Activated CD8-positive, alpha-beta memory T cell treated with anti-CD3 and anti-CD28 coated beads for 48 hours (primary cell): ENCODE results near the gene PPP2R5E.
"Not testable (repeated sequence)": the region's sequence is repeated elsewhere in the genome, so short reads cannot be mapped to it uniquely, and the experiment has no call there.

ENCODE experiments used
- DNase-seq, 3 experiments: peaks; one replicate each; pipeline ENCODE4 v3.0.0-alpha.2; 2020; ENCODE audit warnings: low read depth in 2 of 3, low spot score in 2 of 3

The PPP2R5E gene

DNA sequence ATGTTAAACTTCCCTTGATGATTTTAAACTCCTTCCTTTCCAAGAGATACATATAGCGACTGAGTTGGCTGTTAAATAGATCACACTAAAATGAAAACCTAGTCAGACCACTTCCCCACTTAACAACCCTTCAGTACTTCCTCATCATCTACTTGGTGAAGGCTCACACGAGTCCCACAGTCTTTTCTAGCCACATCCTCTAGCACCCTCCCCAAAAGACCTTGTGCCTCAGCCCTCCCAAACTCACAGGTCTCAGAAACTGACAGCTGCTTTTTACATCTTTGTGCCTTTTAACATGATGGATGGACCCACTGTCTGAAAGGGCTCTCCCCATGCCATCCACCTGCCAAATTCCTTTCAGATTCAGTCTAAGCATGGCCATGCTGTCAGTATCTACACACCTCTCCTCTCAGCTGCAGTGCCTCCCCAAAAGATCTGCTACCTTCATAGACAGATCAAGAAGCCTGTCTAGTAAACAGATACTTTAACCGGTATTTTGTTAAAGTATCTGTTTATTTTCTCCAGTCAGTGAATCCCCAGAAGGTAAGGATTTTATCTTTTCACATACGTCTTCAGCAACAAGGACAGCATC lies 159.3 kb downstream of the PPP2R5E start:
- DNase-seq: peak in 1 of 3 experiments; percentile 2

DNA sequence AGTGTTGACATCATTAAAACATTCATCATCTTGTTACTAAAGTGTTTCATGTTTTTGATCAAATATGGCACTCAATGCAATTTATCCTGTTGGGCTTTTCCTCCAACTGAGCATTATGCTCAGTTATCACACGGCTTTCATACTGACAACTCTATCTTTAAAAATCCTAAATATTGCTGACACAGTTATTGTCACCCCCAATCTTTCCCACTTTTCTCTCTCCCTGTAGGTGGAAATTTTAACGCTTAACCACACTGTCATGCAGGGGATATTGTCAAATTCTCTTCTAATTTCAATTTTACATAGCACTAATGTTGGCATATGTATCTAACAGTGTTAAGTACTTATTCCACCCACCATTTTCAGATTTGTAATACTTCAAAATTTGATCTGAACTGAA lies 164.7 kb downstream of the PPP2R5E start:
- no peak for DNase-seq

DNA sequence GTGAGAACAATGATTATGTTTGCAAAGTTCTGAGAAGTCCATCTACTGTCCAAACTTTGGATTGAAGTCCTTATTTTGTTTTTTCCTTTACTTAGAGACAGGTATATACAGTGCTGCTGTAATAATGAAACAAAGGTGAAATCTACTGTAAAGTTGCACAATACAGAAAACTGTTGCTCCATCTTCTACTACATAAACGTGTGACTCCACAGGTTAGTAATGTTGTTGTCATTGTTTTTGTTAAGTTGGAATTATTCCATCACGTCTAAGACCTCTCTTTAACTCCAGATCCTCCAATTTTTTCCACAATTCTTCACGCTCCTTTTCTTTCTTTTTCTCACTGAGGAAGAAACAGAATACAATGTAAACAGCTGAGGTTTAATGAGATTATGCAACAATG lies 167.4 kb downstream of the PPP2R5E start:
- DNase-seq: no peak

DNA sequence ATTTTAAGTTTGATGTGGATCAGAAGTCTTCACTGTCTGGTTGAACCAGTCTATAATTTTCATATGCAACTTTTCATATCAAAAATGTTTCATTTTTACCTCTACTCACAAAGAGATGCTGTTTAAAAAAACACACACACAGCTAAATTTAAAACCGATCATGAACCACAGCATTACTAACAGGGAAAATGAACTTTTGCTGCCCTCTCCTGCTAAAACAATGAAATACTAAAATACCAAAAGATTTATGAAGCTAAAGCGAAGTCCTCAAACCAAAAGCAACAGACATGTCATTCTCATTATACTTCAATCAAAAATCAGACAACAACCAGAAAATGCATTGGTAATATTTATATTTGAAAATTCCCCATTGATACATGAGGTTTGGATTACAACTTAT lies 171.6 kb downstream of the PPP2R5E start:
- DNase-seq: not testable (repeated sequence)

DNA sequence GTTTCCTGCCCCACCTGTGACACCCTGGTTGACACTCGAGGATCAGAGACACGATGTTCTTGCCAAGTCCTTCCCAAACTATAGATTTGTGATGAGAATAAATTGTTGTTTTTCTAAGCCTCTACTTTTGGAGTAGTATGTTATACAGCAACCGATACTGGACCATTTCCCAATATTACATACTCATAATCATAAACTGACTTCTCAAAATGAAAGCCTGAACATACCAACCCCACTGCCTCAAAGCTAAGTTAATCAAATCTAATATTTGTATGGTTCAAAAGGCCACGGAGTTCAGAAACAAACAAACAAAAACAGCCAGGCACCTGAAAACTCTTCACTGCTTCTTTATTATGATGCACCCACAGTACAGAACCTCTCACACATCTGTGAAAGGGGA lies 172.1 kb downstream of the PPP2R5E start:
- no peak for DNase-seq

DNA sequence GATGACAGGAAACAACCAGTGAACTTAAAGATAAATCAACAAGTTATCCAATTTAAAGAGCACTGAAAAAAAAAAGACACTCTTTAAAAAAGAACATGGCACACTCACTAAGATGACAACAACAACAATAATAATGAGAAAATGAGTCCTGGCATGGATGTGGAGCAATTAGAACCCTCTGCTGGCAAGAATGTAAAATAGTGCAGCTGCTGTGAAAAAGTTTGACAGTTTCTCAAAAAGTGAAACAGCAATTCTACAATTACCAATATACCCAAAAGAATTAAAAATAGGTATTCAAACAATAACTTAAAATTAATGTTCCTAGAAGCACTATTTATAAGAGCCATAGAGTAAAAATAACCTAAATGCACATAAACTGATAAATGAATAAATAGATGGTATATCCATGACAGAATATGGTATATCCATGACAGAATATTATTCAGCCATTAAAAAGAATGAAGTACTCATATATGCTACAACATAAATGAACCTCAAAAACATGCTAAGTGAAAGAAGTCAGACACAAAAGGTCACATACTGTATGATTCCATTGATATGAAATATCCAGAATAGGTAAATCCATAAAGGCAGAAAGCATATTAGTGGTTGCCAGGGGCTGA lies 175.3 kb downstream of the PPP2R5E start:
- DNase-seq: no peak

DNA sequence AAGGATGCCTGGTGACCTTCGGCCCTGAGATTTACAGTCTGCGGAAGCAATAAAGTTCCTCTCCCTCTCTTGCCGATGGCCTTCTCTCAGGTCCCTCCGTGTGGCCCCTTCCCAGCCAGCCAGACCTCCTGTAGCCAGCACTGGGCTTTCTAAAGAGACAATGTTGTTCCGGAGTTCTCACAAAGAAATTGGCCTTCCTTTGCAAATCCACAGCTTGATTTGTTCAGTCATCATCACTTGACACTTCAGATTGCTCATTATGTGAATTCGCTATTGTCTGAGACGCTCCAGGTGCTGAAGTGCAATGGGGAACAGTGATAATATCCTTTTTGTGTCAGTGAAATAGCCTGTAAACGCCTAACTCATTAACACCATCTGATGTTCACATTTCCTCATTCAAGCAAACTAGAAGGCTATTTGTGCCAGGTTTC lies 180.8 kb downstream of the PPP2R5E start:
- no peak for DNase-seq

DNA sequence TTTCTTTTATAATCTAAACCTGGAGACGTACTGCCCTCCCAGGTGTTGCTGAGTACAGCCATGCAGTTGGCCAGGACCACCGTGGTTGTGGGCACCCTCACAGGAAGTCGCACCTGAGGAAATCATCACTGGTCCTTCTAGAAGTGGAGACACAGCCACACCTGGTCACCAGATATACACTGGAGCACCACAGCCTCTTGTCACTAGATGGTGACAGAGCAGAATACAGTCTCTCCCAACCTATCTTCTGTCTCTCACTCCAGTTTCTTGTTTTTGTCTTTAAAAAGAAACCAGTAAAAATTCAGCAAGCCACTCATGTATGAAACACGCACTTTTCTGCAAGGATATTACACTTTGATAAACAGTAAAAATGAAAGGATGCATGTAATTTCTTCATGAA lies 181.4 kb downstream of the PPP2R5E start:
- DNase-seq: no peak

DNA sequence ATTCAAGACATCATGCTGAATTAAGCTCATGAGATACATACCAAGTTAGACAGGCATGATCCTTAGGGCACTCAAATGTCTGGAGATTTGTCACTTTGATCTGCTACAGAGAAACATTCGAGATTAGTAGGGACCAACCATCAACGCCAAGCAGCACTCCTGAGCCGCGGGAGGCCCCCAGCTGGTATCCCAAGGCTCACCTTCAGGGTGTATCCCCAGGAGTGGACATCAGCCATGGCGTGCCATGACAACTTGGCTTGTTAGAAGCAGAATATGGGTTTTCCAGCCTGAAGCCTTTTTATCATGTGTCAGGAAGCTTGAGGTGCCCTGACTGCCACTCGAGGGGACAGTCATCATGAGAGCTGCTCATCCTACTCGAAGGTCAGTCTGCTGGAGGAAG lies 185.3 kb downstream of the PPP2R5E start:
- no peak for DNase-seq

DNA sequence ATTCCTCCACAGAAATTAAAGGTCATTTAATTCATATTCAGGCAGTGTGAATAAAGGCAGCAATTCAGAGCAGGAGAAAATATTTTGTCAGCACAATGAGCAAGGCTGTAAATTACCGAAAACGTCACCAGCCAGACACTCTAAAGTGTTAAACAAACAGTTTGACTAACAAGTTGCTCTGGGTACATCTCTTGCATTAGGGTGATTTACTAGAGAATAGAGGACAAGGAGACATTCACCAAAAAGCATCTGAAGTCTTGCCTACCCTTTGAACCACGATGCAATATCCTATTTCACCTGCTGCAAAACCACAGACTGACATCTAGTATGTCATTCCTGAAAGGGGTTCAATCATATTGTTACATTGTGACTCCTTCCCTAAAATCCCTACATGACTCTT lies 197.4 kb downstream of the PPP2R5E start:
- no peak for DNase-seq

DNA sequence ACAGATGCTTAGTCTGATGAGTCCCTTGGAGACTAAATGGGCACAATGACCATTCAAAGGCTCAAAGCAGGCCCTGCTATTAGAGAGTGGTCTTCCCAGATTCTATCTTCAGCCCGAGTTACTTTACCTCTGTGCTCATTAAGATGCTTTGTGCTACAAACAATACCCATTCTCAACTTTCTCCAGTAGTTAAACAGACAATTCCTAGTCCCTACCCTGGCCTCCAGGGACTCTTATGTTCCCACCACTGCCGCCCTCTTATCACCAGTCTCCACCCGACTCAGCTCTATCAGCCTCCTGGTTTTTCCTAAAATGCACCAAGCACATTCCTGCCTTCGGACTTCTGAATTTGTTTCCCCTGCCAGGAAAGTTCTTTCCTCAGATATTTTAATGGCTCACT lies 198.8 kb downstream of the PPP2R5E start:
- no peak for DNase-seq

DNA sequence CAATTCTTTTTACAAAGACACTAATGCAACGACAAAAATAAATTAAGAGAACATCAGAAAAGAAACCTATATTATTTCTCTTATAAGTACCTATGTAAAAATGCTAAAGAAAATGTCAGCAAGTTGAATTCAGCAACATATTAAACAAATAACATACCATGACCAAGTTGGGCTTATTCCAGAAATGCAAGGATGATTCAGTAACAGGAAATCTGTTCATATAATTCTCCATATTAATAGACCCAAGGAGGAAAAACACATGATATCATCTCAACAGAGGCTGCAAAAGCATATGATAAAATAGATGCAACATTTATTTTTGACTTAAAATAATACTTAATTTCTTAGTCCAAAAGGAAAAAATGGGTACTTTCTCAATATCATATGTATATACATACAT lies 199.3 kb downstream of the PPP2R5E start:
- DNase-seq: no peak

DNA sequence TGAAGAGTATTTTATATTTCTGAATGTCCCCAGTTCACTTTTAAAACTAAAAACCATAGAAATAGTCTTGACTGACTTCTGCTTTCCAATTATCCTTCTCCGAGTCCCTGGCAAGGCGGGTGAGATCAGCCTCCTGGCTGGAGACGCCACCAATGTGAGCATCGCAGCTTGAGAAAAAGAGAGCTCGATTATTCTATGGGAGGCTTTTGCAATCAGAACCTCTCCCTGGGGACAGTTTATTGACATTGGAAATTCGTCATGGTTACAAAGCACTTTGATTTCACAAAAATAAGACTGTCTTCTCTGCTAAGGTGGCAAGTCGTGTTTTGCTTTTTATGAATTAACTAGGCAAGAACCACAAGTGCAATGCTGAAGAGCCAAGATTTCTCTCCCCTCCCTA lies 200.8 kb downstream of the PPP2R5E start:
- DNase-seq: no peak

DNA sequence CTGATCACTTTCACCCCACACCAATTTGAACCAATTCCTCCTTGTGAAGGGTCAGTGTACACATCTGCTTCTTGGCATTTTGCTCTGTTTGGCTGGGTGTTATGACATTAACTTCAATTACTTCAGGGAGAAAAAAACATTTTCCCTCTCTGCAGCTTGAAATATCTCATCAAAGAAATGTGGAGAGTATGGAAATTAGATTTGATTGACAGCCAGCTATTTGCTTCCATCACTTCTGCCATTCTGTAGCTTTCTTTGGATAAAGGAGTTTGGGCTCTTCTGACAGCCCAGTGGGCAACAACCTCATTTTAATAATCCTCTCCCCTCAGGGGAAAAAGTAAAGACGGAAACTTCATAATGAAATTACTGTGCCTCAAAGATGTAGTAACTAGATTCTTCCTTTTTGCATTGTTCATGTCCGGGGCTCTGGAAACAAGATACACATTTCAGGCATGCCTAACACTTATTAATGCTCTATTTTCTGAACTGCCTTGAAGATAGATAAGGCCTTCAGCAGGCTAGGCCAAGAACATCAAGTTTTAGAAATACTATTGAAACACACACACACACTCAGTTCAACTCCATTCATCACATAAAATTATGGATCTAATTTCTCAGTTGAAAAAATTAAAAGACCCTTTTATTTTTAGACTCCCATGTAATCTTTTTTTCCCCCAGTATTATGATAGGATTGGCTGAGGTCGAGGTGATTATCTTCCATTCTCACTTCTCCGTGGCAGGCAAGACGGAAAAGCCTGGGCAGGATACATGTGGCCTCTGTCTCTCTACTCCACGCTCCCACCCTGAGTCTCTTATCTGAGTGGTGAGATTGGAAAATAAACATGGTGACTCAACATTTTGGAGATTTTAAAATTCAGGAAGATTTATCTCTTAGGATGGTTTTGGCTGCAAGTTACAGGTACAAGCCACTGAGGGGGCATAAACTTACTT lies 214.1 kb downstream of the PPP2R5E start:
- no peak for DNase-seq

DNA sequence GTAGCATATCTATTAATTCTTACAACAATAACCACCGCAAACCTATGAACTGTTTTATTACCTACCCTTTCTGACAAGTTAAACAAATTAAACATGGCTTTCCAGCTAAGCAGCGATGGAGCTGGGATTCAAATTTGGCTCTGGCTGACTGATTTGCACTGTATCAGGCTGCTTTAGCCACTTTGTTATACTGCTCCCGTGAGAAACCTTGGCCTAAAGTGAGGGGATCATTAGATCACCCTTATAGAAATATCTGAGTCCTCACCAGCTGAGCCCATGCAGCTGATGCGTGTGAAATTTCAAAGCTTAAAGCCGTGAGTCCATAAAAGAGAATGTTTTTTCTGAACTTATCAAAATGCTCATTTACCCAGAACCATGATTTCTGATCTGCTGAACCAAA lies 216.3 kb downstream of the PPP2R5E start:
- no peak for DNase-seq

DNA sequence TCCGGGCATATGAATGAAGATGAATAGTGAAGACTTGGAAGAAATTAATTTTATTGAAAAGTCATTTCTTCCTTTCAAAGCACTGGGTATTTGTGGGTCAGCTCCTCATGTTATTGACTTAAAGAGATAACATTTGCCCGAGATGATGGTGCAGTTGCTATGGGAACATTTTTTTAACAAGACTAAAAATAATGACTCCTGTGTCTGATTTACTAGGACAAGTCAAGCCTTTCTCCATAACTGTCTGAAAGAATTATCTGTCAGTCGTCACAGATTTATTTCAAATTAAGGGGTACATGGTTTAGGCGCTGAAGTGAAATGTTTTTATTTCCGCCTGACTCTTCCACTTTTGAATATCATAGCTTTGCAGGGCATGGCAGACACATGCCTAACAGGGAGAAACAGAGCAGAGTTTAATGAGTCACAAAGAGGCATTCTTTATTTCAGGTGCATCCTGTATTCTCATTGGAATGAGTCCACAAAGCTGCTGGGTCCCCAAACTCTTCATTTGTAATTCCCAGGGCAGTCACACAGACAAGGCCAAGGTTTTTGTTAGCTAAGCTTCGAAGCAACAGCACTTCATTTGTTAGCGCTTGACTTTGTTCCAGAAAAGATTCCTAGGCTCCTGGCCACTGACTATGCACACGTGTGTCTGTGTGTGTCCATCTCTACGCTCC lies 220.1 kb downstream of the PPP2R5E start:
- DNase-seq: no peak

DNA sequence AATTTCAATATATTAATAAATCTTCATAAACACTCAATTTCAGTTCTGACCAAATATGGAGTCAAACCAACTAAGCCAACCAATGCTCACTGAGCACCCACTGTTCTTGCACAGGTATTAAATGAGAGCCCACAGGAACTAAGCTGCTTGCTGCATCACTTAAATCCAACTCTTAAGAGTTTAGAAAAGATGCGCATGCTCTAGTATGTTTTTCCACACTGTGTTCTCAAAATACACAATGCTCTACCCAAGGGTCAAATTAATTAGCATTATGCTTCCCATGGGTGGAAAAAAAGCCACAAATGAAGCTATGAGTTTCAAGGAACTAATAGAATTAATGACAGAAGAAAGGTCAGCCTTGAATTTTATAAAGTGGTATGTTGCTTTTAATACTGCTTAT lies 220.7 kb downstream of the PPP2R5E start:
- DNase-seq: no peak
